Breast epithelium (tissue), 4 donors: ENCODE data around the gene KLHL6. TPM values are rescaled to one million over a fixed set of nuclear protein-coding genes. Genes with fewer than 3 reads are reported as not detected.
A peak's percentile ranks its signal among the peaks of the same experiment; 100 is the strongest.

ENCODE experiments used
- DNase-seq, 2 donors: peaks; one replicate each; pipeline ENCODE4 v3.0.0-alpha.2; 2019; ENCODE audit warnings: low spot score in 2 of 2
- H3K27ac ChIP-seq, 2 donors: fragments of 200-600 bp; sonication (generic) in 1 of 2; one replicate each; pipeline ENCODE4 v1.5.1; 2016 to 2019; ENCODE audit warnings: mild to moderate bottlenecking in 1 of 2
- H3K27me3 ChIP-seq, 2 donors: fragments of 200-600 bp; sonication (generic) in 1 of 2; one replicate each; pipeline versions ENCODE4 v1.5.1 to v1.6.0; 2017 to 2019; ENCODE audit warnings: control low read depth in 1 of 2, mild to moderate bottlenecking in 1 of 2
- H3K36me3 ChIP-seq: fragments of 200-600 bp; one replicate; pipeline ENCODE4 v1.5.1; 2019
- H3K4me1 ChIP-seq, 2 donors: fragments of 200-600 bp; sonication (generic); one replicate each; pipeline ENCODE4 v1.5.1; 2016 to 2019; ENCODE audit warnings: control low read depth in 1 of 2
- H3K4me3 ChIP-seq, 3 donors: fragments of 200-600 bp; sonication (generic); 1 replicate in 2 of 3; 2 replicates in 1 of 3; pipeline ENCODE4 v1.5.1; 2016 to 2019; ENCODE audit warnings: mild to moderate bottlenecking in 3 of 3, moderate library complexity in 2 of 3
- H3K9me3 ChIP-seq, 2 donors: fragments of 200-600 bp; sonication (generic) in 1 of 2; one replicate each; pipeline ENCODE4 v1.5.1; 2016 to 2019; ENCODE audit warnings: control low read depth in 1 of 2
- POLR2A ChIP-seq: fragments of 450-650 bp; IDR thresholded peaks from one replicate; pipeline ENCODE4 v1.6.1; 2016; ENCODE audit warnings: antibody characterized with exemption, mild to moderate bottlenecking, moderate library complexity
- POLR2AphosphoS5 ChIP-seq, 3 donors: sonication (generic); formaldehyde crosslinking; IDR thresholded peaks; one replicate each; pipeline ENCODE4 v1.6.1; 2017; ENCODE audit warnings: antibody characterized with exemption in 3 of 3
- intact Hi-C: fragments of 100-400 bp; cut with DNase I; formaldehyde crosslinking; loops from one replicate; pipeline ENCODE4 v1.15.1; 2023; ENCODE audit warnings: low total_unique reads
- total RNA-seq, 3 donors: library from RNA; depleted of rRNA; stranded (reverse); fragments of >200 nt; gene quantifications; one replicate each; pipeline ENCODE4 v1.1.0, GENCODE V29; 2016
- TF ChIP-seq, protein P1 (sequence below), 3 donors: fragments of 450-650 bp; IDR thresholded peaks; one replicate each; pipeline ENCODE4 v1.5.1; 2016 to 2017; ENCODE audit warnings: antibody characterized with exemption in 3 of 3, mild to moderate bottlenecking in 3 of 3, moderate library complexity in 3 of 3

The KLHL6 gene
- total RNA-seq: 1 to 10 TPM; 2.7 to 7.9 (median 4.3) TPM

GRCh38 chr3:183555541-183556081 lies at the start of gene KLHL6:
Gene KLHL6, minus strand, starts transcription at chr3:183555706. Its CDS starts 53 bp downstream, at chr3:183555653.
- H3K27me3 ChIP-seq: no peaks in the 10 kb centered on the region
- no peaks in the 10 kb centered on the region for H3K4me1 ChIP-seq
- no peak for DNase-seq
- peak within 1 kb of the TSS; percentile 15 to 35 (median 20) for H3K4me3 ChIP-seq
- no peaks in the 10 kb centered on the region for H3K36me3 ChIP-seq
- intact Hi-C loops: loop anchor here (10.0 kb wide), 1 partner anchor 299 kb away; no protein-coding TSS in a partner anchor
- TF ChIP-seq, protein P1, sequence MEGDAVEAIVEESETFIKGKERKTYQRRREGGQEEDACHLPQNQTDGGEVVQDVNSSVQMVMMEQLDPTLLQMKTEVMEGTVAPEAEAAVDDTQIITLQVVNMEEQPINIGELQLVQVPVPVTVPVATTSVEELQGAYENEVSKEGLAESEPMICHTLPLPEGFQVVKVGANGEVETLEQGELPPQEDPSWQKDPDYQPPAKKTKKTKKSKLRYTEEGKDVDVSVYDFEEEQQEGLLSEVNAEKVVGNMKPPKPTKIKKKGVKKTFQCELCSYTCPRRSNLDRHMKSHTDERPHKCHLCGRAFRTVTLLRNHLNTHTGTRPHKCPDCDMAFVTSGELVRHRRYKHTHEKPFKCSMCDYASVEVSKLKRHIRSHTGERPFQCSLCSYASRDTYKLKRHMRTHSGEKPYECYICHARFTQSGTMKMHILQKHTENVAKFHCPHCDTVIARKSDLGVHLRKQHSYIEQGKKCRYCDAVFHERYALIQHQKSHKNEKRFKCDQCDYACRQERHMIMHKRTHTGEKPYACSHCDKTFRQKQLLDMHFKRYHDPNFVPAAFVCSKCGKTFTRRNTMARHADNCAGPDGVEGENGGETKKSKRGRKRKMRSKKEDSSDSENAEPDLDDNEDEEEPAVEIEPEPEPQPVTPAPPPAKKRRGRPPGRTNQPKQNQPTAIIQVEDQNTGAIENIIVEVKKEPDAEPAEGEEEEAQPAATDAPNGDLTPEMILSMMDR (IDR thresholded peaks at IDR 0.05): no peak
- H3K9me3 ChIP-seq: no peaks in the 10 kb centered on the region
- H3K27ac ChIP-seq: peak within 1 kb of the TSS in 1 of 2 donors; percentile 58

DNA sequence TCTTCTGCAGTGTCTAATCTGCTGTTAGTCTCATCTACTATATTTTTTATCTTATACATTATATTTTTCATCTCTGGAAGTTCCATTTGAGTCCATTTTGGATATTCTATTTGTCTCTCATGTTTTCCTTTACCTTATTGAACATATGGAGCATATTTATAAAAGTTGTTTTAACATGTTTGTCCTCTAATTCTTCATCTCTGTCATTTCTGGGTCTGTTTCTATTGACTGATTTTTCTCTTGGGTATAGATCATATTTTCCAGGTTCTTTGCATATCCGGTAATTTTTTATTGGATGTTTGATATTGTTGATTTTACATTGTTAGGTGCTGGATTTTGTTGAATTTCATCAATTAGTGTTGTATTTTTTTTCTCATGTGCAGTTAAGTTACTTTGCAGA lies 42.5 kb upstream of the KLHL6 start:
- intact Hi-C loops: no loop called here
- Histone ChIP-seq H3K27ac (no peak overlapping the region), H3K4me1 (no peaks in the 10 kb centered on the region), H3K27me3 (no peaks in the 10 kb centered on the region), H3K9me3 (peaks cover 0 to 18% of the 10 kb centered on the region in 2 donors), H3K4me3 (no peak overlapping the region), H3K36me3 (no peaks in the 10 kb centered on the region)
- TF ChIP-seq POLR2A: no peak
- TF ChIP-seq, protein P1 (IDR thresholded peaks at IDR 0.05): no peak
- TF ChIP-seq POLR2AphosphoS5 (IDR thresholded peaks at IDR 0.05): no peak
- DNase-seq: no peak

DNA sequence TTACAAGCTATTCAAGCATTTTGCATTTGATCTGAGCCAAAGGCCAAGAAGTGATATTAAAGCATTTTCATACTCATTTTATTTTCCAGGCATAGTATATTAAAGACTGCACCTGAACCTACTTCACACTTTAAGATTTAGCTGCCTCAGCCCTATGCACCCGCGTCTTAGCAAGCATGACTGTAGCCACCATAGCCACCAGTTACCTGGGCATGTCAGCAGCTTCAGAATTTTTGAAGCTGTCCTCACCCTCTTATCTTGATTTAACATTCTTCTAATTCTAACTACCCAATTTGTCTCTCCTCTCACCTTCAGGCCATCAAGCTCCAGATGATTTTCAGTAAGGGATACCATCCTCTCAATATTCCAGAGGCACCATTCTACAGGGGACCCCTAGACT lies 39.1 kb upstream of the KLHL6 start:
- Histone ChIP-seq H3K27ac (no peak overlapping the region), H3K9me3 (peaks cover 0 to 18% of the 10 kb centered on the region in 2 donors), H3K4me1 (no peaks in the 10 kb centered on the region), H3K27me3 (no peaks in the 10 kb centered on the region), H3K36me3 (no peaks in the 10 kb centered on the region), H3K4me3 (no peak overlapping the region)
- TF ChIP-seq, protein P1 (IDR thresholded peaks at IDR 0.05): no peak
- no peak for TF ChIP-seq POLR2A
- no peak for TF ChIP-seq POLR2AphosphoS5 (IDR thresholded peaks at IDR 0.05)
- intact Hi-C loops: no loop called here
- no peak for DNase-seq

DNA sequence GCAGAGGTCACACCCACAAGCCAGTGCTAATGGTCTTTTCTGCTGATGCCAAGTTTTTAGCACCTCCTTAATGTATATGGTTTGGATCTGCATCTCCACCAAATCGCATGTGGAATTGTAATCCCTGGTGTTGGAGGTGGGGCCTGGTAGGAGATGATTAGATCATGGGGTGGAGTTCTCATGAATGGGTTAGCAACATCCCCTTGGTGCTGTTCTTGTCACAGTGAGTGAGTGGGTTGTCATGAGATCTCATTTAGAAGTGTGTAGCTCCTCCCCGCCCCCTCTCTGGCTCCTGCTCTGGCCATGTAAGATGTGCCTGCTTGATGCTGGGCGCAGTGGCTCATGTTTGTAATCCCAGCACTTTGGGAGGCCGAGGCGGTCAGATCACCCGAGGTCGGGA lies 37.3 kb upstream of the KLHL6 start:
- no peak overlapping the region for H3K4me3 ChIP-seq
- no peak for DNase-seq
- intact Hi-C loops: no loop called here
- H3K27me3 ChIP-seq: no peaks in the 10 kb centered on the region
- no peaks in the 10 kb centered on the region for H3K36me3 ChIP-seq
- no peak overlapping the region for H3K27ac ChIP-seq
- TF ChIP-seq POLR2A (no peak), POLR2AphosphoS5 (IDR thresholded peaks at IDR 0.05) (no peak)
- TF ChIP-seq, protein P1 (IDR thresholded peaks at IDR 0.05): no peak
- H3K9me3 ChIP-seq: peaks cover 0 to 5% of the 10 kb centered on the region in 2 donors
- no peaks in the 10 kb centered on the region for H3K4me1 ChIP-seq

DNA sequence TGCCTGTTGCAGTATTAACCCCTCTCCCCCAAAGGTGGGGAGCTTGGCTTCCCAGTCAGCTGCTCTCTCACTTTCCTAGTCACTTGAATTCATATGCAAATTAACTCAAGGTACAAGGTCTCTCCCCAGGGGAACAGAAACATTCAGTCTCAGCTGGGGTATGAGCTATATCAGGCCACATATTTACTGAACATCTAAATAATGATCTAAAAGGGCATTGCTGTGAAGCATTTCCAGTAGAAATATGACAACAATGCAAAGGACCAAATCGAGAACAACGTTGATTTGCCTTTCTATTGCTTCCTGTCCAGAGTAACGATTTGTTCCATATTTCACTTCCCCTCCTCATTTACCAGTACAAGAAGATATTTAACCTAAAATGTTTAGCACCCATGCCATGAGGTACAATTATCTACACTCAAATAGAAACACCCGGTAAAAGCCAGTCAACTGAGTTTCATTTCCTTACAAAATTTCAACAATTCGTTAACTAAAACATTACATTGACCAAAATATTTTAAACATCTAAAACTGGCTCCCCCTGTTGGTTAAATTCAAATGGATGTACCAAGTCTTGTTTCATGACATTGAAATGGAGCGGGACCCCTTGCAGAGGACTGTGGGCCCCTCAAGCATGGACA lies 36.5 kb upstream of the KLHL6 start:
- no peaks in the 10 kb centered on the region for H3K27me3 ChIP-seq
- H3K4me1 ChIP-seq: no peaks in the 10 kb centered on the region
- intact Hi-C loops: no loop called here
- no peak overlapping the region for H3K4me3 ChIP-seq
- H3K27ac ChIP-seq: no peak overlapping the region
- DNase-seq: no peak
- no peaks in the 10 kb centered on the region for H3K9me3 ChIP-seq
- no peaks in the 10 kb centered on the region for H3K36me3 ChIP-seq
- TF ChIP-seq, protein P1 (IDR thresholded peaks at IDR 0.05): no peak
- TF ChIP-seq POLR2A (no peak), POLR2AphosphoS5 (IDR thresholded peaks at IDR 0.05) (no peak)
